HCT116 (cell line): Measurements from ENCODE around the gene SDC1. TPM values are rescaled to one million over a fixed set of nuclear protein-coding genes. Genes with fewer than 3 reads are reported as not detected.

ENCODE experiments used
- ATAC-seq: fragments of 200-7000 bp; cut with Tn5 transposase; 2 replicates; pipeline ENCODE4 v1.9.1; 2020; ENCODE audit warnings: mild to moderate bottlenecking, moderate library complexity
- BruUV-seq: library from RNA; stranded (reverse); fragments of 400-500 nt; replicated peaks from 2 replicates; lab custom pipeline; 2021; lab: Mats Ljungman, UMichigan
- CTCF ChIA-PET: fragments of 300-600 bp; sonication (Branson Sonifier 250); formaldehyde crosslinking; loops from one replicate; lab custom pipeline; 2021; ENCODE audit warnings: antibody characterized with exemption; lab: Charles Lee
- POLR2A ChIA-PET: fragments of 300-600, 350-600 bp; sonication (Branson Sonifier 250); formaldehyde crosslinking; loops from one replicate; lab custom pipeline; 2021; ENCODE audit warnings: antibody characterized with exemption; lab: Charles Lee
- RAD21 ChIA-PET, 2 experiments: fragments of 300-600 bp; sonication (Branson Sonifier 250); formaldehyde crosslinking; loops; one replicate each; lab custom pipeline; 2023; ENCODE audit warnings: low total read pairs in 2 of 2; ENCODE audit not compliant: uncharacterized antibody in 2 of 2, unreplicated experiment in 2 of 2, low non-redundant PET in 1 of 2; lab: Charles Lee
- DNase-seq: peaks from one replicate; pipeline ENCODE4 v3.0.0-alpha.2; 2010; ENCODE audit warnings: low read depth, low spot score
- H2AFZ ChIP-seq: fragments of 200-600 bp; shearing (Covaris generic), sonication (generic); 2 replicates; pipeline ENCODE4 v1.6.1; 2017; ENCODE audit warnings: low read depth, mixed run types, mixed read lengths, antibody characterized with exemption, low read length; ENCODE audit not compliant: poor library complexity, severe bottlenecking
- H3K27ac ChIP-seq: 2 replicates; pipeline ENCODE4 v1.5.1; 2012; ENCODE audit warnings: low read depth, low read length
- H3K27me3 ChIP-seq: fragments of 200-600 bp; sonication (generic); 2 replicates; pipeline ENCODE4 v1.6.1; 2016; ENCODE audit warnings: mixed run types, low read length, mixed read lengths; ENCODE audit not compliant: insufficient read depth
- H3K36me3 ChIP-seq, 2 experiments: fragments of 200-500 bp in 1 of 2; fragments of 200-600 bp in 1 of 2; sonication (Bioruptor generic) in 1 of 2; sonication (generic) in 1 of 2; 2 replicates each; pipeline versions ENCODE4 v1.5.1 to v1.6.1; 2014 to 2016; ENCODE audit warnings: low read length in 2 of 2, inconsistent platforms in 1 of 2, mixed read lengths in 1 of 2, mixed run types in 1 of 2; ENCODE audit not compliant: insufficient read depth in 2 of 2, control insufficient read depth in 1 of 2
- H3K4me1 ChIP-seq, 2 experiments: fragments of 200-600 bp in 1 of 2; sonication (generic) in 1 of 2; 2 replicates each; pipeline versions ENCODE4 v1.5.1 to v1.6.1; 2012 to 2017; ENCODE audit warnings: low read length in 2 of 2, inconsistent platforms in 1 of 2, mild to moderate bottlenecking in 1 of 2, mixed read lengths in 1 of 2, mixed run types in 1 of 2, moderate library complexity in 1 of 2; ENCODE audit not compliant: insufficient read depth in 2 of 2, control insufficient read depth in 1 of 2
- H3K4me2 ChIP-seq: fragments of 200-600 bp; sonication (generic); 2 replicates; pipeline ENCODE4 v1.6.1; 2017; ENCODE audit warnings: mixed run types, low read length, mixed read lengths
- H3K4me3 ChIP-seq, 2 experiments: fragments of 200-600 bp in 1 of 2; sonication (generic) in 1 of 2; replicated peaks in 1 of 2; 2 replicates each; pipeline ENCODE4 v1.5.1; 2011 to 2016; ENCODE audit warnings: low read length in 2 of 2, control low read depth in 1 of 2, low read depth in 1 of 2, mild to moderate bottlenecking in 1 of 2, mixed read lengths in 1 of 2, mixed run types in 1 of 2
- H3K79me2 ChIP-seq: fragments of 200-600 bp; sonication (generic); 2 replicates; pipeline ENCODE4 v1.6.1; 2017; ENCODE audit warnings: mild to moderate bottlenecking, mixed run types, low read length, moderate library complexity, mixed read lengths; ENCODE audit not compliant: insufficient read depth
- H3K9ac ChIP-seq: fragments of 200-600 bp; sonication (generic); 2 replicates; pipeline ENCODE4 v1.6.1; 2016; ENCODE audit warnings: low read length, mixed read lengths
- H3K9me2 ChIP-seq: fragments of 200-600 bp; sonication (generic), shearing (Covaris generic); 2 replicates; pipeline ENCODE4 v1.6.1; 2017; ENCODE audit warnings: mixed run types, mild to moderate bottlenecking, moderate library complexity; ENCODE audit not compliant: insufficient read depth
- H3K9me3 ChIP-seq, 2 experiments: fragments of 200-500 bp in 1 of 2; fragments of 200-600 bp in 1 of 2; sonication (Bioruptor generic) in 1 of 2; sonication (generic) in 1 of 2; 2 replicates each; pipeline ENCODE4 v1.6.1; 2014 to 2017; ENCODE audit warnings: low read length in 2 of 2, mixed read lengths in 2 of 2, inconsistent platforms in 1 of 2, low read depth in 1 of 2, mild to moderate bottlenecking in 1 of 2, mixed run types in 1 of 2, moderate library complexity in 1 of 2; ENCODE audit not compliant: control insufficient read depth in 1 of 2, insufficient read depth in 1 of 2
- H4K20me1 ChIP-seq: fragments of 200-600 bp; sonication (generic), shearing (Covaris generic); 2 replicates; pipeline ENCODE4 v1.6.1; 2017; ENCODE audit warnings: mixed run types, mild to moderate bottlenecking, moderate library complexity; ENCODE audit not compliant: insufficient read depth
- CEBPB ChIP-seq: IDR thresholded peaks from 2 replicates; pipeline ENCODE4 v1.6.1; 2012; ENCODE audit warnings: low read depth
- ELF1 ChIP-seq: IDR thresholded peaks from 2 replicates; pipeline ENCODE4 v1.6.1; 2012; ENCODE audit warnings: low read depth, borderline replicate concordance
- EZH2 ChIP-seq: fragments of 200-600 bp; sonication (generic); IDR thresholded peaks from 2 replicates; pipeline ENCODE4 v1.6.1; 2017; ENCODE audit warnings: antibody characterized with exemption, mixed run types
- POLR2A ChIP-seq: IDR thresholded peaks from 2 replicates; pipeline ENCODE4 v1.7.0; 2011; ENCODE audit warnings: borderline replicate concordance; ENCODE audit not compliant: insufficient read depth, insufficient read length; ENCODE audit errors: extremely low read depth
- SIN3A ChIP-seq: IDR thresholded peaks from 2 replicates; pipeline ENCODE4 v1.6.1; 2012; ENCODE audit warnings: low read depth
- intact Hi-C: fragments of 100-400 bp; cut with micrococcal nuclease; formaldehyde crosslinking; loops from 2 replicates; pipeline ENCODE4 v1.10.0; 2022
- total RNA-seq: library from RNA; stranded (reverse); gene quantifications from one replicate; pipeline ENCODE4 v1.2.1, GENCODE V29; 2021; ENCODE audit not compliant: unreplicated experiment

SDC1 gene
- total RNA-seq, 1 experiment from 2014 or later: 32.0 TPM

DNA sequence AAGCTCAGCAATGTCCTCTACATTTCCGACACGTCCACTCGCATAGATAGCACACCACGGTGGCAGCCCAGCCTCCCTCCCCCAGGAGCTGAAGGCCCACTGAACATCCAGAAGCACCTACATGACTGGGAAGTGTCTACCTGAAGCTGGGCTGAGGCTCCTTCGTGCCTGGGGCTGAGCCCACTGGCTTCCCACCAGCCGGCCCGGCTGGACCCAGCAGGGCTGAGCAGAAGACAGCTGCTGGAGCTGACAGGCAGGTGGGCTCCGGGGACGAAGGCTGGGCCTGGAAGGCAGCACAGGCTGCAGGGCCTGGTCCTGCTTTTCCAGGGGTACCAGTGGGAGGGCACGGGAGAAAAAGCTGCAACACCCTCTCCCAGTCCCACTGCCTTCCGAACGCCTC is 13.5 kb downstream of the SDC1 start:
- no peaks in the 10 kb centered on the region for H3K79me2 ChIP-seq
- TF ChIP-seq SIN3A (no peak), CEBPB (no peak), POLR2A (no peak), ELF1 (no peak), EZH2 (no peak)
- H3K4me2 ChIP-seq: no peak overlapping the region
- H3K9me3 ChIP-seq: no peaks in the 10 kb centered on the region
- ChIA-PET POLR2A (no interaction called here), RAD21 (no interaction called here), CTCF (no interaction called here)
- intact Hi-C loops: no loop called here
- H3K4me3 ChIP-seq: no peak overlapping the region
- H3K27ac ChIP-seq: no peak overlapping the region
- no peaks in the 10 kb centered on the region for H3K36me3 ChIP-seq
- peaks cover 0 to 8% of the 10 kb centered on the region in 2 experiments; a peak in 1 of 4 replicates for H3K4me1 ChIP-seq
- no peaks in the 10 kb centered on the region for H3K9me2 ChIP-seq
- no peaks in the 10 kb centered on the region for H3K27me3 ChIP-seq
- ATAC-seq (no peak), DNase-seq (no peak)
- H4K20me1 ChIP-seq: no peaks in the 10 kb centered on the region
- no peak overlapping the region for H3K9ac ChIP-seq
- BruUV-seq: no TSS peak
- no peak overlapping the region for H2AFZ ChIP-seq

DNA sequence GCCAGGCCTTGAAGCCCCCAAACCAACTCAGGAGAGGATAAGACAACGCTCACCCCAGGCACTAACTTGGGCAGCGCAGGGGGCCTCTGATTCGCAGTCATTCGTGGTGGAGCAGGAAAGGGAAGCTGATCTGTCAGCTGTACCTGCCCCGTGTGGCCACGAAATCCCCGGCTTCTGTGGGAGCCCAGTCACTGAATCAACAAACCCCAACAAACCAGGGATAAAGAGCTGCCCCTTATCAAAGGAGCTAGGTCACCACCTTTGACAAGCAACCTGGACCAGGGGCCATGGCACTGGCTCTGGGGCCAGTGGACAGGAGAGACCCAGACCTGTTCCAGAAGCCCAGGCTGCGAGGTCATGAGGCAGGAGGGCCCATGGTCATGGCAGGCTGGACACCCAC is 14.5 kb downstream of the SDC1 start:
- intact Hi-C loops: no loop called here
- Histone ChIP-seq H3K9me3 (no peaks in the 10 kb centered on the region), H3K9ac (no peak overlapping the region), H3K27me3 (no peaks in the 10 kb centered on the region), H3K27ac (no peak overlapping the region), H3K9me2 (no peaks in the 10 kb centered on the region), H3K79me2 (no peaks in the 10 kb centered on the region), H3K4me3 (no peak overlapping the region), H3K4me2 (no peak overlapping the region)
- no TSS peak for BruUV-seq
- ATAC-seq: no peak
- POLR2A ChIA-PET: no interaction called here
- RAD21 ChIA-PET: no interaction called here
- TF ChIP-seq SIN3A: no peak
- TF ChIP-seq, all 23 proteins: peak for 0
- DNase-seq: no peak
- peaks cover 0 to 8% of the 10 kb centered on the region in 2 experiments; a peak in 1 of 4 replicates for H3K4me1 ChIP-seq
- H2AFZ ChIP-seq: no peak overlapping the region
- CTCF ChIA-PET: interaction anchor here (0.7 to 1.7 kb wide), 2 partner anchors 11 to 15 kb away, joined by 3 to 6 read pairs; partner anchors contain the start of gene SDC1
- no peaks in the 10 kb centered on the region for H4K20me1 ChIP-seq
- no peaks in the 10 kb centered on the region for H3K36me3 ChIP-seq
